Measurements from ENCODE around the gene P4HA3.

P4HA3 gene

GRCh38 chr11:74267014-74267413 lies 44.4 kb downstream of the P4HA3 start:
- no peak for TF ChIP-seq CTCF (IDR thresholded peaks at IDR 0.05; ENCODE audit: low read depth, low read length)

GRCh38 chr11:74265256-74265655 lies 46.2 kb downstream of the P4HA3 start:
- TF ChIP-seq CTCF (IDR thresholded peaks at IDR 0.05; ENCODE audit: low read depth, low read length), result no peak
- no peak for DNase-seq (ENCODE audit: extremely low read depth, low read depth)

More at GRCh38 chr11:74267014-74267413, 44.4 kb downstream of the P4HA3 start:
- DNase-seq (ENCODE audit: extremely low read depth, low read depth), result no peak

- no peak for TF ChIP-seq CTCF (IDR thresholded peaks at IDR 0.05; ENCODE audit: low read depth, low read length)
- no peak for DNase-seq (ENCODE audit: extremely low read depth, low read depth)
Observed at GRCh38 chr11:74262725-74263124, 48.7 kb downstream of the P4HA3 start.

- DNase-seq (ENCODE audit: extremely low read depth, low read depth), result no peak
- TF ChIP-seq CTCF (IDR thresholded peaks at IDR 0.05; ENCODE audit: low read depth, low read length), result no peak
Observed at GRCh38 chr11:74257959-74258553, 53.4 kb downstream of the P4HA3 start.

- no peak for DNase-seq (ENCODE audit: extremely low read depth, low read depth)
- no peak for TF ChIP-seq CTCF (IDR thresholded peaks at IDR 0.05; ENCODE audit: low read depth, low read length)
Observed at GRCh38 chr11:74256378-74257133, 54.9 kb downstream of the P4HA3 start.

- peak; percentile 93 for TF ChIP-seq CTCF (IDR thresholded peaks at IDR 0.05; ENCODE audit: low read depth, low read length)
- peak; percentile 24 for DNase-seq (ENCODE audit: extremely low read depth, low read depth)
Observed at GRCh38 chr11:74255741-74256375, 55.6 kb downstream of the P4HA3 start.

- TF ChIP-seq CTCF (IDR thresholded peaks at IDR 0.05; ENCODE audit: low read depth, low read length), result no peak
Observed at GRCh38 chr11:74253361-74253760, 58.1 kb downstream of the P4HA3 start.

More at GRCh38 chr11:74253361-74253760, 58.1 kb downstream of the P4HA3 start:
- no peak for DNase-seq (ENCODE audit: extremely low read depth, low read depth)
